ENCODE measurements around the gene PHF21B. TPM values are rescaled to one million over a fixed set of nuclear protein-coding genes. Genes with fewer than 3 reads are reported as not detected.
A peak's percentile ranks its signal among the peaks of the same experiment; 100 is the strongest.

Gene PHF21B
- total RNA-seq, 1 experiment from 2014 or later, result 3.9 TPM

DNA sequence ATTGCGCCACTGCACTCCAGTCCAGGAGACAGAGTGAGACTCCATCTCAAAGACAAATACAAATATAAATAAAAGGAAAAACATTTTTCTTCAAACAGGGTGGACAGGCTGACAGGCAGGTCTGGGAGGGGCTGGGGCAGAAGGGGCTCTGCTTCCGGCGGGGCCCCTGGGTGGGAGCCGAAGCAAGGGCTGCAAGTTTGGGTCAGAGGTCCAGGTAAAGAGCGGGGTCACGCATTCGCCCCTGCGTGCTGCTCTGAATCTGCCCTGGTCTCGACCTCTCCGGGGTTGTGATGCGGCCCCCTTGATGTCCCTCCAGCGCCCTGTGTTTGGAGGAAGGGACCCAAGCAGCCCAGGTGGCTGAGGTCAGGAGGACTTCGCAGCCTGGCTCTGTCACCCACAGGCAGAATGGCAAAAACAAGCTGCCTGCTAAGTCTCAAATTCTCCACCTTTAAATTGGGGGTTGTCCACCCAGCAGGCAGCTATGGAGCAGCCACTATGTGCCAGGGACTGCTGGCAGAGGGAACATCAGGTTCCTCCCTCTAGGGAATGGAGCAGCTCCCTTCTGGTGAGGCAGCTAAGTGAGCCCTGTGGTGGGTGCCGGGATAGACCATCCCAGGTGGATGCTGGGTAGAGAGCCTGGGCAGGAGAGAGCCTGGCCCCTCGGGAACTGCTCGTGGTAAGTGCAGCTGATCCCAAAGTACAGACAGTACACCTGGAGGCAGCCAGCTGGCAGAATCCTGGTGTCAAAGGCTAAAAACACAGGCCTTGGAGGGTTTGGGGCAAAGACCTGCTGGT, 10.3 kb upstream of the PHF21B start:
- DNase-seq (ENCODE audit: low read depth), result no peak

DNA sequence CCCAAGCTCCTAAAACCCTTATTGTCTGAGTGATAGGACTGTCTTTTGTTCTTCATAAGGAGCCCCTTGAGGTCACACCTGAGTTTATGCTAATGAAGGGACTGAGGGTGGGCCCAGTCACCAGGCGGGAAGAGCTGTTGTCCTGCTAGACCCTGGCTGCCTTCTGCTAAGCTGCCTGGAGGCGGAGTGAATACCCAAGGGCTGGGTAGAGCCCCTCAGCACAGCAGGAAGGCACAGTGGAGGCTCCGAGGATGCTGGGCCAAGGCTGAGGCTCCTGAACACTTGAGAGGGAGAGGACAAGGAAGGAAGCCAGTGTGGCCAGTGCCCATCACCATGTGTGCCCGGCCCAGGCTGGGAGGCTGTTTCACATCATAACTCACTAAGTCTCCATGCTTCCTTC, 4.8 kb upstream of the PHF21B start:
- DNase-seq (ENCODE audit: low read depth), result no peak

DNA sequence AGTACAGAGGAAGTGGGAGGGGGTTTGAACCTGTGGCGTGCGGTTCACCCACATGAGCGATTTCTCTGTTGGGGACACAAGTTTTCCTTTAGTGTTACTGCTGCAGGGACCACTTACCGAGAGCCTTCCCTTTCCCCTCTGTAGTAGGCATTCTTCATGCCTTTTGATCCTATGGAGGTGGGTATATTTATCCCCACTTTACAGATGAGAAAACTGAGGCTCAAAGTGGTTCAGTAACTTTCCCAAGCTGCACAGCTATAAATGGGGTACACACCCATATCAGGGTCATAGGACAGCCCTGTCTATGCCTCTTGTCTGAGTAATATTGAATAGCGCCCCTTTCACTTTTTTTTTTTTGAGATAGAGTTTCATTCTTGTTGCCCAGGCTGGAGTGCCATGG, 3.3 kb upstream of the PHF21B start:
- no peak for DNase-seq (ENCODE audit: low read depth)

GRCh38 chr22:45010532-45010900, 711 bp upstream of the PHF21B start:
- DNase-seq (ENCODE audit: low read depth), result peak; percentile 17

DNA sequence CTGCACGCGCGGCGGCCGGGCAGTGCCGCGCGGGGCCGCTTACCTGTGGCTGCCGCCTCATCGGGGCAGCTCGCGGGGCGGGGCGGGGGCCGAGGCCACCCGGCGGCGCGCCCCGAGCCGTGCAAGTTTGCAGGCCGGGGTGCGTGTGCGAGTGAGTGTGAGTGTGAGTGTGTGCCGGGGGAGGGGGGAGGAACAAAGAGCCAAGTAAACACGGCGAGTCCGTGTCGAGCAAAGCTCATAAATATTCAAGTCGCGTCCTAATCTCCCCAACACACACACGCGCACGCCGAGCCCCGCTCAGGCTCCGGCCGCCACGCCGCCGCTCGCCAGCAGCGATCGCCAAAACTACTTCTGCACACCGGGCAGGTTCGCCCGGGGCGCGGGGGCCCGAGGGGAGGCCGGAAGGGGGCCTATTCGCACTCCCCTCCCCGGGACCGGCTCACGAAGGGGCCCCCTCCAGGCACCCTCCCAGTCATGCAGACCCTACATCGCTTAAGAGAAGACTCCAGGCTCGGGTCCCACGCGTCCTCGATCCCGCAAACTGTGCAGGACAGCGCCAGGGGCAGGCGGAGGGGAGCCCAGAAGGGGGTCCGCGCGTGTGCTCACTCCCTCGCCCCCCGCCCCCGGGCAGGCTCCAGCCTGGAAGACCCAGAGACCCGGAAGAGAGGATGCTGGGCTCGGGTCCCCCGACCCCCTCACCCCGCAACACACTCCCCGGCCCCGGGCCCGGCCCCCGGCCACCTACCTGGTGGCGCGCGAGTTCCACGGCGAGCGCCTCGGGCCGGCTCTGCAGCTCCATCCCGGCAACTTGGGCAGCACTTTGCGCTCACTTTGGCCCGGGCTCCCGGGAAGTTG, 827 bp downstream of the PHF21B start:
- DNase-seq (ENCODE audit: low read depth), result no peak

DNA sequence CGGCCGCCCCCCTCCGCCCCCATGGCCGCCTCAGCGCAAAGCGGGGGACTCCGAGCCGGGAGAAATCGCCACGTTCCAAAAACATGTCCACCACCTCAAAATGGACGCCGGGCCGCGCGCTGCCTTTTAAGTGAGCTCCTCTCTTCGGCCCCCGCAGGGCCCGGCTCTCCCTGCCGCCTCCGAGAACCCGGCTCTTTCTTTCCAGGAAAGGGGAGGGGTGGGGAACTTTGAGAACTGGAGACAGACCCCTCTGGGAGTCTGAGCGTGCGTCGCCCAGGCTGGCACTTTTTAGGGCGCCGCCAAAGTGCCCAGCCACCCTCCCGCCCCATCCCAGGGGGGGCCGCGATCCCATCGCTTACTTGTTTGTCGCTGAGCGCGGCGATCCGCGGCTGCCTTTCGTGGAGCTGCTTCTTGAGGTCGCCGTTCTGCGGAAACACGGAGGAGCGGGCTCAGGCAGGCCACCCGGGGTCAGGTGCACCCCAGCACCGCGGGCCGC, 1.6 kb downstream of the PHF21B start:
- DNase-seq (ENCODE audit: low read depth), result no peak

DNA sequence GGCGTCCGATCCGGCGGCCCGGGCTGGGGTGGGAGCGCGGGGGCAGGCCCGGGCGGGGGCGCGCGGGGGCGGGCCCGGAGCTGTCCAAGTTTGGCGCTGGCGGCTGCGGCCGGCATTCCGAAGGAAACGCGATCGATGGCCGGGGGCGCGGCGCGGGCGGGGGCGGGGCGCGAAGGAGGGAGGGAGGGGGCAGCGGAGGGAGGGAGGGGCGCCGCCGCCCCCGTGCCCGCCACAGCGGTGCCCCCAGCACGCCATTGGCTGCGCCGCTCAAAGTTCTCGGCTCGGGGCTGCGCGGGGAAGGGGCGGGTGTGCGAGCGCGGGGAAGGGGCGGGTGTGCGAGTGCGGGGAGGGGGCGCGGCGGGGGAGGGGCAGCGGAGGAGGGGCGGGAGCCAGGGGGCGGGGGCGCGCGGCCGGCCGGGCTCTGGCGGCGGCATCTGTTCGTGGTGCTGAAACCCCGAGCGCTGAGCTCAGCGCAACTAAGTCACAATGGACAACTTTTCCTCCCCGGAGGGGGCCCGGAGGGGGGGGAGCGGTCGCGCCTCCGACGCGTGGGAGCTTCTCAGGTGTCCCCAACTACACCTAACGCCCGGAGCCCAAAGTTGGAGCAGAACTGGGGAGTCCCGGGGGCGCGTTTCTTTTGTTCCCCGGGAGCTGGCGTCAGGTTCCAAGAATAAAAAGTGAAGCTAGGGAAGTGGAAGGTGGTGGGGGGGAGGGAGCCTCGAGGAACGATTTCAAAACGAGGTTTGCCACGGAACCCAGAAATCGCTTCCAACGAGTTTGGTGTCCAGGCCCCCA, 2.2 kb downstream of the PHF21B start:
- DNase-seq (ENCODE audit: low read depth), result no peak

DNA sequence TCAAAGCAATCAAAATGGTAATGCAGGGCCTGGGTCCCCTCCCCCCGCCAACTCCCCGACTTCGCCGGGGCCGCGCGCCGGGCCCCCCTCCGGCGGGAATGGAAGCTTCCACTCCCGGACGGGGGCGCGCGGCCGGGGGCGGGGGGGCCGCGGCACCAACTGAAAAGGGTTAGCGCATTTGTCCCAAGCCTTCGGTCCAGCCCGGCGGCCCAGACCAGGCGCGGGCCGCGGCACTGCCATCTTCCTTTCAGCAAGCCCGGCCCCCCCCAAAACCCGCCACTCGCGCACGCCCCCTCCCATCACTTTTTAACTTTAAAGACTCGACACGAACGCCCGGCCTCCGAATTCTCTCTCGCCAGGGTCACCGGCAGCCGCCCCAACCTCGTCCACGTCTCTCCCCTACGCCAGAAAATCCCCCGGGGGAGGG, 2.8 kb downstream of the PHF21B start:
- no peak for DNase-seq (ENCODE audit: low read depth)

DNA sequence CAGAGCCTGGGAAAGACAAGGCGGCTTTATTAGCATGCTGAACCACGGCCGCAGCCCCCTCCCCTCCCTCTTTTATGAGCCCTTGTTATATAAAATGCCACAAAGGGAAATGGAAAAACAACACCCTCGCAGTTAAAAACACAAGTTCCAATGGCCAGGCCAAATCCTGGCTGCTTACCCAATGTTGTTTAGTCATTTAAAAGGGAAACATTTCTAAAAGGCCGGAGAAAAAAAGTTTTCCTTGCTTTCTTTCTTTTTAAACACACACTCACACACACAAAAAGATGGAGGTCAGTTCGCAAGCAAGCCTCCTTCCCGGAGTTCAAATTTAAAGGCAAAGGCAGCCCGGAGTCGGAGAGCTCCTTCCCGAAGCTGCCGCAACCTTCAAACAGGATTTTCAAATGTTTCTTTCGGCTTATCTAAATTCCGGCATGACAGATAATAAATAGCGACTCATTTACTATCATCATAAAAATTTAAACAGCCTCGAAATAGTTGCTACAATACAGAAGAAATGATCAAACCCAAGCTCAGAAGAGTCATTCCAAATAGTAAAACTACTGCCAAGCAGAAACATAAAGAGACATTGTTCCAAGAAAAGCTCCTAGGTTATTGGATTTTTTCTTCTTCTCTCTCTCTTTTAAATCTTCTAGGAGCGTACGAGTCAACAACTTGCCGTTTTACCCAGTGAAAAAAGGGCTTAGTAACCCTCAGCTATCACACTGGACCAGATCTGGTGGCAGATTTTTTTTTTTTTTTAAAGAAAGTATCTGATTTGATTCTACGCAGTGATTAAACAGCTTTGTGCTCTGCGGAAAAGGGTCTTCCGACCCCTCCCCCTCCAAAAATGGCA, 3.5 kb downstream of the PHF21B start:
- DNase-seq (ENCODE audit: low read depth), result no peak

- DNase-seq (ENCODE audit: low read depth), result no peak
These were observed 8.2 kb downstream of the PHF21B start for GRCh38 chr22:45001653-45002052.

DNA sequence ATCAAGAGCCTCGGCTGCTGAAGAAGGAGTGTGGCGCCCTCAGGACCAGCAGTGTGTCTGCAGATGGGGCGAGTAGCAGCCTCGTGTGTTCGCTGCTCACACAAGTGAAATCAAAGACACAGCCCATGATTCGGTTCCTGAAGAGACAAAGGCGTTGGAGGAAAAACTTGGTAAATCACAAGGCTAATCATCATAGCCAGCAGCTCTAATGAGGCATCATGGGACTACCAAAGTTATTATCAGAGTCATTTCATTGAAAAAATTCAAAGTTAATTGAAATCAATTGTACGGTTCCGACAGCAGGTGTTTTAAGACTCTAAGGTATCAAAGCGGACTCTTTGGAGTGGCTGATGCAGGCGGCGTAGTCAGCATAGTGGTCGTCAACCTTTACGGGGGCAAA, 9.5 kb downstream of the PHF21B start:
- DNase-seq (ENCODE audit: low read depth), result no peak

- DNase-seq (ENCODE audit: low read depth), result no peak
These were observed 10.1 kb downstream of the PHF21B start for GRCh38 chr22:44999687-45000086.

- no peak for DNase-seq (ENCODE audit: low read depth)
These were observed 10.6 kb downstream of the PHF21B start for GRCh38 chr22:44999231-44999630.

DNA sequence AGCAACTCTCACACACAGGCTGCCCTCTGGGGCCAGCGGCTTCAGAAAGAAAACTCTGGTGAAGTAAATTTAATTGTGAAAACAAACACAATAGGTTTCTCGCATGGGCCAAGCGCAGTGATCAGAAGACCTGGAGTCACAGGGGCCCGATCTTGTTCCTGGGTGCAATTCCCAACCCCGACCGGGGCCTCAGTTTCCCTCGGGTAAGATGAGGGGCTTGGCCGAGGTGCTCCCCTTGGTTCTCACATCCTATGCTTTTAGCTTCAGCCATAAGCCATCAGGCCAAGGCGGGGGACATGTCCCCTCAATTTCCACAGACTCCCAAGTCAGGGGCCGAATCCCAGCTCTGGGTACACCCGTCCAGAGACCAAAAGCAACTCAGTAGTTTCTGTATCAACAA, 11.5 kb downstream of the PHF21B start:
- no peak for DNase-seq (ENCODE audit: low read depth)

DNA sequence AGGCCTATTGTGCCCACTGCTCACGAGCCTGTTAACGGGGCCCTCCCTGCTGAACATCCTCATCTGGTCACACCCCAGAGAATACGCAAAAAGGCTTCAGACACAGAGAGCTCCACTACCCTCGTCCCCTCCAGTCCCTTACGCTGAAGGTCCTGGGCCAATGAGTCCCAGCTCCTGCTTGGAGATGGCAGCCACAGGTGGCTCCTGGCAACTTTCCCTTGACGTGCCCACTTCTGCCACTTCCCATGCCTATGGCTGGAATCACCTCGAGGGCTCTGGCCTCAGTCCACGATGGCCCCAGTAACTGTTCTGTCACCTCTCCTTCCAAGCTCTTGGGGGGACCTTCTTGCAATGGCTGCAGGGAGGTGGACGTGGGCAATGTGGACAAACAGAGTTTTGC, 12.7 kb downstream of the PHF21B start:
- DNase-seq (ENCODE audit: low read depth), result no peak

DNA sequence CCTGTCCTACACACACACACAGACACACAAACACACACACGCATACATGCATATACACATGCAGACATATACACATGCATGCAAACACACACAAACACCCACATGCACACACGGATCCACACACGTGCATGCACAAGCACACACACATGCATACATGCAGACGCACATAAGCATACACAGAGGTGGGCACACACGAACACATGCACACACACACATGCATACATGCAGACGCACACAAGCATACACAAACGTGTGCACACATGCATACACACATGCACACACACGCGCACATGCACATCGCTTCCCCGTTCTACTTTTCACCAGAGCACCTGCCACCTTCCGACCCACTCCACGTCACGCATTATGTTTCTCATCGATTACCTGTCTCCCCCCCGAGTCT, 13.2 kb downstream of the PHF21B start:
- DNase-seq (ENCODE audit: low read depth), result no peak

DNA sequence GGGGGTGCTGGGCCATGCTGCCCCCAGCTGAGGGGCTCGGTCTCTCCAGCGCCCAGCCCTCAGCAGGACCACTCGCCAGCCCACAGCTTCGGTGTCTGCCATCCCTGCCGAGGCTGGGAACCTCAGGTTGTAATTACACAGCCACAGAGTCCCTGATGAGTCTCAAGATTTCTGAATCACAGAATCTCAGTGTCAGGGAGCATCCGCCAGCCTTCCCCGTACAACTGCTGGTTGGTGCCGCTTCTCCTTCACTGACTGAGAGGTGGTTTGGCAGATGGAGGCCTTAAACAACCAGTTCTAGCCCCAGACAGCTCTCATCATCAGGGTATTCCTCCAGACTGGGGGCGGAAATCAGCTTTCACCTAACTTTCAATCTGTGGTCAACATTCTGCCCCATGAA, 13.7 kb downstream of the PHF21B start:
- no peak for DNase-seq (ENCODE audit: low read depth)

- no peak for DNase-seq (ENCODE audit: low read depth)
These were observed 14.1 kb downstream of the PHF21B start for GRCh38 chr22:44995715-44996114.

DNA sequence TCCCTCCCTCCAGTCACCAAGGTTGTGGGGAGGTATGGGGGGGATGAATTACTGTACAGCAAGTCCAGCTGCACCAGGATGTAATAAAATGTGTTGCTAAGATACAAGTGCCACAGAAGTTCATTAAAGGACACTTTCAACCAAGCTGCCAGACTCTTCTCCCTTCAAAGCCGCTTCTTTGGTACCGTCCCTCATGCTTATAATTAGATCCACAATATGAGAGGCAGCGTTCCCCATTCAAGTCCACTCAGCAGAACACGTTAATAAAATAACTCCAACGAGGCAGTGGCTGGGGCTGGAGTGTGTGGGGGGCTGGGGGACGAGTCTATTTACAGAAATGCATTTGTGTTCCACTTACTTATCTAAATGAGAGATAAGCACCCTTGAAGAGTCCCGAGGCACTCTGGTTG, 14.7 kb downstream of the PHF21B start:
- DNase-seq (ENCODE audit: low read depth), result no peak

- no peak for DNase-seq (ENCODE audit: low read depth)
These were observed 15.3 kb downstream of the PHF21B start for GRCh38 chr22:44994399-44995104.

Data from HT1080 (cell line).